ENCODE data around the gene SELENBP1.
A peak's percentile ranks its signal among the peaks of the same experiment; 100 is the strongest.
"Not testable (repeated sequence)": the region's sequence is repeated elsewhere in the genome, so short reads cannot be mapped to it uniquely, and the experiment has no call there.

SELENBP1 gene

GRCh38 chr1:151377150-151377884, 4.8 kb upstream of the SELENBP1 start:
- no peak for DNase-seq (ENCODE audit: low read depth in 2 of 3, low spot score in 2 of 3)

DNA sequence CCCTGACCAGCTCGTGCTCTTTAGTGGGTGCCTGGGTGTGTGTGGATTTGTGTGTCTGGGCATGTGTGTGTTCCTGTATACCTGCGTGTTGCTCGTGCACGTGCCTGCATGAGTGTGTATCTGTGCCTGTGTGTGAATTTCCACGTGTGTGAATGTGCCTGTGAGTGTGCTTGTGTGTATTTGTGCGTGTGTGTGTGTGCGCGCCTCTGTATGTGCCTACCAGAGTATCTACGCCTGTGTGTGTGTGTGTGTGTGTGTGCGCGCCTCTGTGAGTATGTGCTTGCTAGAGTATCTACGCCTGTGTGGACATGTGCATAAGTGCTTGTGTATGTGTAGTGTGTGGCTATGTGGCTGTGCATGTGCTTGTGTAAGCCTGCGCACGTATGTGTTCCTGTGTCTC, 691 bp upstream of the SELENBP1 start:
- no peak for DNase-seq (ENCODE audit: low read depth in 2 of 3, low spot score in 2 of 3)

- no peak for DNase-seq (ENCODE audit: low read depth in 2 of 3, low spot score in 2 of 3)
Measured at GRCh38 chr1:151371370-151372057, 991 bp downstream of the SELENBP1 start.

- DNase-seq (ENCODE audit: low read depth in 2 of 3, low spot score in 2 of 3), result no peak
Measured at GRCh38 chr1:151370211-151370911, 2.1 kb downstream of the SELENBP1 start.

DNA sequence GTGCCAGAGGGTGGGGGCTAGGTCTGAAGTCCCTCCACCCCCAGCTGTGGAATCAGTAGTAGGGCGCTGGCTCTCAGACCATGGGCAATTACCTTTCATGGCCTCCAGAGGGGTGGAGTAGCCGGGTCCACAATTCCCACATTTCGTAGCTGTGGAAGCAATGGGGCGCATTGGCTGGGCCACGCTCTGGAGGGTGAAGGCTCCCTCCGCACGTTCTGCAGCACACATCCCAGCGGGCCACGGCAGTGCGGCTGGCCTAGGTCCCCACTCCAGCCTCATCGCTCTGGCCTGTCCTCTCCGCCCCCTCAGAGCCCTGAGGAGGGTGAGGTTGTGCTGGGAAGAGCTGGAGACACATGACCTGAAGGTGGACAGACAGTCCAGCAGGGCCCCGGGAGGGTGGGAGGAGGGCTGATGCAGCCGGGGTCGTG, 2.9 kb downstream of the SELENBP1 start:
- DNase-seq (ENCODE audit: low read depth in 2 of 3, low spot score in 2 of 3), result no peak

DNA sequence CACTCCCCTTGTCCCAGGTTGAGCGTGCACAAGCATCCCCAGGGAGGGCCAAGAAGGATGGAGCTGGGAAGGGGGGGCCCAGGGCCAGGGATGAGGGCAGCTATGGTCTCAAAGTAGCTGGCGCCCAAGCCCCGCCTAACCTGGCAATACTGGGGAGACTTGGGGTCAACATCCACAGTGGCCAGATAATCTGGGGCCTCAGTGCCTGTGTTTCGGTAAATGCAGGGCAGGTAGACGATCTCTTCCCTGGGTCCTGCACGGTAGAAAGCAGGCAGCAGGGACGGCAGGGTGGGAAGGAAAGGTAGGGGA, 3.2 kb downstream of the SELENBP1 start:
- no peak for DNase-seq (ENCODE audit: low read depth in 2 of 3, low spot score in 2 of 3)

DNA sequence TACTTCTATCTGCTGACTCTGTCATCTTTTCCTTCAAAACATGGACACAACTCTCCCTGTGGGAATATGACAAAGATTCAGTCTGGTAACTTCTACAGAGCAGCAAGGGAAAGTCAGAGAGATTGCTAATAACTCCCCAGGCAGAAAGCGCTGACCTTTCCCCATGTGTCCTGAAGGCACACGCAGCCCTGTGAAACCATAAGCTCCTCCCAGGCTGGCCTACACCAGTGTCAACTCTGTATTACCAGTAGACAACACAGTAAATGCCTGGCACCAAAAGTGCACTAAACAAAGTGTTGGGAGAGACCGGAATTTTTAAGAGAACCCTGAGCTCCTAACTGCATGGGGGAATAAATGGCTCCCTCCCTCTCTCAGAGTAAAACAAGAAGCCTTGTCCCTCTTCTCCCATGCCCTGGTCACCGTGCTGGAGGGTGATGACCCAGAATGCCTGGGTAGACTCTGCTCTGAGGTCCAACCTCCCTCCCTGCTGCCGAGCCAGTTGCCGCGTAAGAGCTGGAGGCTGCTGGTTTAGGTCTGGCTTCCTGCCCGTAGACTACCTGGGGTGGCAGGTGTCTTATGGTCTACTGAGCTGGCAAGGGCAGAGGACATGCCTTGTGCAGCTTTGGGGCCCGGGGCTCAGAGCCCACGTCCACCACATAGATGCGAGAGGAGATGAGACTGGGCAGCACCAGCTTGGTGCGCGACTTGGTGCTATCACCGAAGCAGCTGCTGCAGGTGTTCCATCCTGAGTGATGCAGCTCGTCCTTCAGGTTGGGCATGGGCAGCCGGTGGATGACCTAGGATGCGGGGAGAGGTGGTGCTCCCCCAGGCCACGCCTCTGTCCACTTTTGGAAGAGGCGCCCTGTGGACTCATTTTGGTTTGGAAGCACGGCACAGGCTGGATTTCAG, 3.9 kb downstream of the SELENBP1 start:
- no peak for DNase-seq (ENCODE audit: low read depth in 2 of 3, low spot score in 2 of 3)

DNA sequence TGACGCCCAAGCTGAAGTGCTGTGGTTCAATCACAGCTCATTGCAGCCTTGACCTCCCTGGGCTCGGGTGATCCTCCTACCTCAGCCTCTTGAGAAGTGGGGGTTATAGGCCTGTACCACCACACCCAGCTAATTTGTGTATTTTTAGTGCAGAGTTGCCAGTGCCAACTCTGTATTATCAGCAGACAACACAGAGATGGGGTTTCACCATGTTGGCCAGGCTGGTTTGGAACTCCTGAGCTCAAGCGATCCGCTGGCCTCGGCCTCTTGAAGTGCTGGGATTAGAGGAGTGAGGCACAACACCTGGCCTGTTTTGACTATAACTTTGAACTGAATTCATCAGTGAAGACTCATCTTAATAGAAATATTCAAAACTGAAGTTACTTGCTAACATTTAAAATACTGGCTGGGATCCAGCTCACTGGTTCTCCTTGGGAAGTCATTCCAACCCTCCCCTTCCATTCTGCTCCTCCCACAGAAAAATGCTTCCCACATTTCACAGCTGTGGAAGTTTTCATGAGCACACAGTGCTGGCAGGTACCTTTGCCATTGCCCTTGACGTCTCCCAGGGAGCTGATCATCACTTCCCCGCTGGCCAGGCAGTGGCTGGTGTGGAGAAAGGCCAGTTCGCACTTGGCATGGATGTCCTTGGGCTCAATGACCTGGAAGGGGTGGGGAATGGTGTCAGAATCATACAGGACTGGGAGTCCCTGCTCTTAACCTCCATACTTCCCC, 4.7 kb downstream of the SELENBP1 start:
- no peak for DNase-seq (ENCODE audit: low read depth in 2 of 3, low spot score in 2 of 3)

DNA sequence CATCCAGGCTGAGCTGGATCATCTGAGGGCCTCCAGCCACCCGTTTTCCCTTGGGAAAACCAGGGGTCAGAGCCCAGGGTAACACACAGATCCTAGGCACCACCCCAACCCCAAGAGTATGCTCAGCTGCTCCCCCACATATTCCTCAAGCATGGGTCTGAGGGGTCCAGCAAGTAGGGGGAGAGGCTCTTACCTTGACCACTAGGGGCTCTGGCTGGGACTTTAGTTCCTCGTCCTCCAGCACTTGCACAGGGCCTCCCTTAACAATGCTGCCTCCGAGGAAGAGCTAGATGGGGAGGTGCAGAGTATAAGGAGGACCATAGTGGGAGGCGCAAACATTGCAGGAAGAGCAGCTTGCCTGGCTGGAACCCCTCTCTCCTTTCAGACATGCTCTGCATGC, 7.5 kb downstream of the SELENBP1 start:
- no peak for DNase-seq (ENCODE audit: low read depth in 2 of 3, low spot score in 2 of 3)

DNA sequence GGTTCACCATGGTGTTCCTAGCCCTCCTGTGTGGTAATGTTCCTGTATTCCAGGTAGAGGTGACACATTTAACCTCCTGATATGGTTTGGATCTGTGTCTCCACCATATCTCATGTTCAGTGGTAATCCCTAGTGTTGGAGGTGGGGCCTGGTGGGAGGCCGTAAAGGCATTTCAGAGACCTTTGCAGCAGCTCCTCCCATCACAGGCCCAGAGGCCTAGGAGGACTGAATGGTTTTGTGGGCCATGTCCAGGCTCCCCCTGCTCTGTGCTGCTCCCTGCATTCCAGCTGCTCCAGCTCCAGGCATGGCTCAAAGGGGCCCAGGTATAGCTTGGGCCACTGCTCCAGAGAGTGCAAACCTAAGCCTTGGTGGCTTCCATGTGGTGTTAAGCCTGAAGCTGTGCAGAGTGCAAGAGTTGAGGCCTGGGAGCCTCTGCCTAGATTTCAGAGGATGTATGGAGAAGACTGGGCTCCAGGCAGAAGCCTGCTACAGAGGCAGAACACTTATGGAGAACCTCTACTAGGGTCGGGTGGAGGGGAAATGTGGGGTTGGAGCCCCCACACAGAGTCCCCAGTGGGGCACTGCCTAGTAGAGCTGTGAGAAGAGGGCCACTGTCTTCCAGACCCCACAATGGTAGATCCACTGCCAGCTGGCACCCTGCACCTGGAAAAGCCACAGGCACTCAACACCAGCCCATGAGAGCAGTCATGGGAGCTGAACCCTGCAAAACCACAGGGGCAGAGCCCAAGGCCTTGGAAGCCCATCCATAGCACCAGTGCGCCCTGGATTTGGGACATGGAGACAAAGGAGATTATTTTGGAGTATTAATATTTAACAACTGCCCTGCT, 10.0 kb downstream of the SELENBP1 start:
- no peak for DNase-seq (ENCODE audit: low read depth in 2 of 3, low spot score in 2 of 3)

DNA sequence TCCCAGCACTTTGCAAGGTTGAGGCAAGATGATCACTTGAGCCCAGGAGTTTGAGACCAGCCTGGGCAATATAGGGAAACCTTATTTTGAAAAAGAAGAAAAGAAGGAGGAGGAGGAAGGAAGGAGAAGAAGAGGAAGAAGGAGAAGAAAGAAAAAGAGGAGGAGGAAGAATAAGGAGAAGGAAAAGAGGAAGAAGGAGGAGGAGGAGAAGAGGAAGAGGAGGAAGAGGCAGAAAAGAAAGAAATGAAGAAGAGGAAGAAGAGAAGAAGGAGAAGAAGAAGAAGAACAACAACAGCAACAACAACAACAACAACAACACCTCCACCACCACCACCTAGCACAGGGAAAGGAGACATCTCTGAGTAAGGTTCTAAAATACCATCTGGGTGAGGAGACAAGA, 10.6 kb downstream of the SELENBP1 start:
- DNase-seq (ENCODE audit: low read depth in 2 of 3, low spot score in 2 of 3), result no peak

- no peak for DNase-seq (ENCODE audit: low read depth in 2 of 3, low spot score in 2 of 3)
Measured at GRCh38 chr1:151356696-151357095, 15.8 kb downstream of the SELENBP1 start.

- DNase-seq (ENCODE audit: low read depth in 2 of 3, low spot score in 2 of 3), result no peak
Measured at GRCh38 chr1:151352021-151352718, 20.3 kb downstream of the SELENBP1 start.

DNA sequence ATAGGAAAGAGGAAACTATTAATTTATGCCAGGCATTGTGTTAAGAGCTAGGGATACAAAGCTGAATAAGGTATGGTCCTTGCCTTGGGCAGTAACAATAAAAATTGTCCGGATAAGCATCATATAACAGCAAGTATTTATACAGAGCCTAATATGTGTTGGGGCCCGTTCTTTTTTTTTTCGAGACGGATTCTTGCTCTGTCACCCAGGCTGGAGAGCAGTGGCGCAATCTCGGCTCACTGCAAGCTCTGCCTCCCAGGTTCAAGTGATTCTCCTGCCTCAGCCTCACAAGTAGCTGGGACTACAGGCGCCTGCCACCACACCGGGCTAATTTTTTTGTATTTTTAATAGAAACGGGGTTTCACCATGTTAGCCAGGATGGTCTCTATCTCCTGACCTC, 22.2 kb downstream of the SELENBP1 start:
- DNase-seq (ENCODE audit: low read depth in 2 of 3, low spot score in 2 of 3), result not testable (repeated sequence)

DNA sequence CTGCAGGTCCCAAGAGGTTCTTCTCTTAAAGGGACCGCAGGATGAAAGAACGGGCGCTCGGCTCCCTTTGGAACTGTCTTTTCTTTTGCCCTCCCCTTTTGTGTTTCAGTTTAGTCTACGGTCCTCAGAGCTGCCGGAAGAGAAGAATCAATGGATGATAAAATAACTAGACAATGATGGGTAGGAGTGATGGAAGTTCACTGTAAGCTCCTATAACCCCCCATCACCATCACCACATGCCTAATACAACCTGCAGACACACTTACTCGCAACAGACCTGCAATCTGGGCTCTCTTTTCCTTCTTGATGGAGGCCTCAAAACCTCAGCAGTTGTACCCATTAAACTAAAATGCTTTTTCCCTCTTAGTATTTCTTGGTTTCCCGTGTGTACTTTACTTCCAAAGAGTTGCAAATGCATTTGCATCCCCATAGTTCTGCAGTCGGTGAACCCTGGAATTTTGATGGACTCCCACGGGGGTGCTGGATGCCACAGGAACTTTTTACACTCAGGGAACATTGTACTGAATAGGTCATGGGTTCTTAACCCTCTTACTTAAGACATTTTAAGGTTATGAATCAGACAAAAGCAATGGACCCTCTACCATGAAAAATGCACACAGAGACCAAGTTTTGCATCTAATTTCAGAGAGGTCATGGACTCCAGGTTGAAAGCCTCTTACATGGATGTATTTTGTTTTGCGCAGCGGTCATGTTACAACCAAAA, 24.8 kb downstream of the SELENBP1 start:
- DNase-seq (ENCODE audit: low read depth in 2 of 3, low spot score in 2 of 3), result no peak

- DNase-seq (ENCODE audit: low read depth in 2 of 3, low spot score in 2 of 3), result peak; percentile 60 to 86 (median 75)
Measured at GRCh38 chr1:151346769-151347522, 25.6 kb downstream of the SELENBP1 start, which contains the start of gene RFX5. Gene RFX5, minus strand, starts transcription at chr1:151347252. Its CDS starts 932 bp downstream, at chr1:151346320.

GRCh38 chr1:151346082-151346768, 26.3 kb downstream of the SELENBP1 start:
- no peak for DNase-seq (ENCODE audit: low read depth in 2 of 3, low spot score in 2 of 3)
